OCI-LY3 (cell line): ENCODE results near the gene RERG.

Experiments
- H2AFZ ChIP-seq: fragments of 200-600, 300-600 bp; shearing (Covaris generic); 2 replicates; pipeline ENCODE4 v1.6.0; 2014; ENCODE audit warnings: antibody characterized with exemption, low read depth, low read length
- H3K27ac ChIP-seq: fragments of 200-600, 300-600 bp; sonication (generic); 2 replicates; pipeline ENCODE4 v1.5.1; 2014; ENCODE audit warnings: mild to moderate bottlenecking, low read length, moderate library complexity, mixed read lengths
- H3K27me3 ChIP-seq: fragments of 200-600, 300-600 bp; sonication (generic); 2 replicates; pipeline ENCODE4 v1.6.1; 2014; ENCODE audit warnings: low read depth, low read length, mixed read lengths
- H3K36me3 ChIP-seq: fragments of 200-600, 300-600 bp; sonication (generic); replicated peaks from 2 replicates; pipeline ENCODE3; 2014; ENCODE audit warnings: low read depth, low read length, mixed read lengths
- H3K4me1 ChIP-seq: fragments of 300-600, 200-600 bp; sonication (generic); 2 replicates; pipeline ENCODE4 v1.6.1; 2014; ENCODE audit warnings: low read length, mixed read lengths
- H3K4me2 ChIP-seq: fragments of 200-600, 300-600 bp; sonication (generic); 2 replicates; pipeline ENCODE4 v1.6.1; 2014; ENCODE audit warnings: low read length, mixed read lengths
- H3K4me3 ChIP-seq: fragments of 300-600, 200-600 bp; sonication (generic); 2 replicates; pipeline ENCODE4 v1.5.1; 2014; ENCODE audit warnings: antibody characterized with exemption, mild to moderate bottlenecking, low read length, moderate library complexity
- H3K79me2 ChIP-seq: fragments of 300-600, 200-600 bp; shearing (Covaris generic); 2 replicates; pipeline ENCODE4 v1.6.1; 2014; ENCODE audit warnings: mild to moderate bottlenecking, low read length, mixed read lengths
- H3K9ac ChIP-seq: fragments of 300-600, 200-600 bp; shearing (Covaris generic); 2 replicates; pipeline ENCODE4 v1.6.0; 2014; ENCODE audit warnings: mild to moderate bottlenecking, low read length, moderate library complexity
- H3K9me3 ChIP-seq: fragments of 200-600, 300-600 bp; shearing (Covaris generic); 2 replicates; pipeline ENCODE4 v1.6.1; 2014; ENCODE audit warnings: low read length, mixed read lengths; ENCODE audit not compliant: insufficient read depth
- H4K20me1 ChIP-seq: fragments of 200-600, 300-600 bp; sonication (generic); 2 replicates; pipeline ENCODE4 v1.6.1; 2016; ENCODE audit warnings: low read length, mixed read lengths; ENCODE audit not compliant: insufficient read depth
- EZH2phosphoT487 ChIP-seq: fragments of 200-600 bp; shearing (Covaris generic); IDR thresholded peaks from 2 replicates; pipeline ENCODE4 v1.6.1; 2018; ENCODE audit warnings: antibody characterized with exemption, mixed run types, low read depth
- TF ChIP-seq, protein P1 (sequence below): fragments of 200-600, 300-600 bp; sonication (generic); IDR thresholded peaks from 2 replicates; pipeline ENCODE4 v1.5.1; 2014; ENCODE audit warnings: antibody characterized with exemption, low read length, low read depth

The RERG gene, protein sequence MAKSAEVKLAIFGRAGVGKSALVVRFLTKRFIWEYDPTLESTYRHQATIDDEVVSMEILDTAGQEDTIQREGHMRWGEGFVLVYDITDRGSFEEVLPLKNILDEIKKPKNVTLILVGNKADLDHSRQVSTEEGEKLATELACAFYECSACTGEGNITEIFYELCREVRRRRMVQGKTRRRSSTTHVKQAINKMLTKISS

DNA sequence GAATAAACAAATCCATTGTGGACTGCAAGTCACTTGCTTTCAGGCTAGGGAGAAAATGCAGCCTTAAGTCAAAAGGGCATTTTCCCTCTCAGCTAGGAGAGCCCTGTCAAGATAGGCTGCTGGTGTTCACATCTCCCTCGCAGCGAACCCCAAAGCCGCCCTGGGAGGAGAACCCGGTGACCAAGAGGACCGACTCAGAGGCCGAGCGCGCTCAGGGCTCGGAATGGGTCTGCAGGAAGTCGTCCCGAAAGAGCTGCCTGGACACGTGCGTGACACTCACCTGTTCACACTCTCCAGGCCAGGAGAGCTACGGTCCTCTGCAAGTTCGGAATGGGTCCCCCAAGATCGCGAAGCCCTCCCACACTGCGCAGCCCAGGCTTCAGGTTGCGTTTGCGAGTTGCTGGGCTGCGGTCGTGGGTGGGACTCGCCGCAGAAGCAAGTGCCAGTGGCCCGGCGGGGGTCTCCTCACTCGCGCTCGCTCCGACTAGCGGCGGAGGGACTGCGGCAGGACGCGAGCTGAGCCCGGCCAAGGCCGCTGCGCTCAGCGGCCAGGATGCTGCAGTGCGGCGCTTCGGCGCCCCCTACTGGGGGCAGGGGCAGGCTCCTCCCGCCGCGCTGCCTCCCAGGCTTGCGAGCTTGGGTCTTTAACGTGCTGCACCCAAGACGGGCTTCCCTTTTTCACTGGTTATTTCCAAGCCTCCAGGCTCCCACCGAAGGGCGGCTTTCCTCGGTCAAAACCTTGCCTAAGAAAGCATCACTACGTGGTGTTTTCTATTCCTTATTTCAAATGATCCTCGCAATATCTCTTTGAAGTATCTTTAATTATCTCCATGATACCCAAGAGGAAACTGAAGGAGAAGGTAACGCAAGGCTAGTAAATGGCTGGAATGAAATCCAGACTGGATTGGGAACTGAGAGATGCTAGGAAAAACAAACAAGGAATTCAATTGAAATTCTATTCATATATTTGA lies at the start of gene RERG:
Gene RERG, minus strand, starts transcription at position 503 of the 971 bp plus-strand sequence. CDS start 3,928 bp downstream, outside the sequence.
- Histone ChIP-seq H3K9me3 (no peaks in the 10 kb centered on the region), H3K4me2 (peak within 1 kb of the TSS; percentile 72), H3K27me3 (peaks cover 10% of the 10 kb centered on the region), H3K4me1 (peaks cover 6% of the 10 kb centered on the region; the same call in 1 of the 2 replicates), H3K27ac (no peak within 1 kb of the TSS), H2AFZ (peak within 1 kb of the TSS; percentile 69; the same call in 1 of the 2 replicates), H3K4me3 (peak within 1 kb of the TSS; percentile 63), H4K20me1 (no peaks in the 10 kb centered on the region), H3K9ac (no peak within 1 kb of the TSS), H3K79me2 (no peaks in the 10 kb centered on the region), H3K36me3 (no peaks in the 10 kb centered on the region)
- TF ChIP-seq, protein P1, sequence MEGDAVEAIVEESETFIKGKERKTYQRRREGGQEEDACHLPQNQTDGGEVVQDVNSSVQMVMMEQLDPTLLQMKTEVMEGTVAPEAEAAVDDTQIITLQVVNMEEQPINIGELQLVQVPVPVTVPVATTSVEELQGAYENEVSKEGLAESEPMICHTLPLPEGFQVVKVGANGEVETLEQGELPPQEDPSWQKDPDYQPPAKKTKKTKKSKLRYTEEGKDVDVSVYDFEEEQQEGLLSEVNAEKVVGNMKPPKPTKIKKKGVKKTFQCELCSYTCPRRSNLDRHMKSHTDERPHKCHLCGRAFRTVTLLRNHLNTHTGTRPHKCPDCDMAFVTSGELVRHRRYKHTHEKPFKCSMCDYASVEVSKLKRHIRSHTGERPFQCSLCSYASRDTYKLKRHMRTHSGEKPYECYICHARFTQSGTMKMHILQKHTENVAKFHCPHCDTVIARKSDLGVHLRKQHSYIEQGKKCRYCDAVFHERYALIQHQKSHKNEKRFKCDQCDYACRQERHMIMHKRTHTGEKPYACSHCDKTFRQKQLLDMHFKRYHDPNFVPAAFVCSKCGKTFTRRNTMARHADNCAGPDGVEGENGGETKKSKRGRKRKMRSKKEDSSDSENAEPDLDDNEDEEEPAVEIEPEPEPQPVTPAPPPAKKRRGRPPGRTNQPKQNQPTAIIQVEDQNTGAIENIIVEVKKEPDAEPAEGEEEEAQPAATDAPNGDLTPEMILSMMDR = peak; percentile 75
- no peak for TF ChIP-seq EZH2phosphoT487

DNA sequence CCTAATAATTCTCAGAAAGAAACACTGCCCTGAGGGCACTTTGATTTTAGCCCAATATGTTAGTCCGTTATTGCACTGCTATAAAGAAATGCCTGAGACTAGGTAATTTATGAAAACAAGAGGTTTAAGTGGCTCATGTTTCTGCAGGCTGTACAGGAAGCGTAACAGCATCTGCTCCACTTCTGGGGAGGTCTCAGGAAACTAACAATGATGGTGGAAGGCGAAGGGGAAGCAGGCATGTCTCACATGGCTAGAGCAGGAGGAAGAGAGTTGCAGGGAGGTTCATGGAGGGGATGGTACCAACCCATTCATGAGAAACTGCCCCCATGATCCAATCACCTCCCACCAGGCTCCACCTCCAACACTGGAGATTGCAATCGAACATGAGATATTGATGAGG lies 49.4 kb upstream of the RERG start:
- Histone ChIP-seq H3K4me3 (no peak overlapping the region), H3K9ac (no peak overlapping the region), H3K36me3 (no peaks in the 10 kb centered on the region), H3K27ac (peak overlapping the region; percentile 22; the same call in 1 of the 2 replicates), H2AFZ (peak overlapping the region; percentile 71), H3K4me1 (peaks cover 49% of the 10 kb centered on the region), H4K20me1 (no peaks in the 10 kb centered on the region), H3K4me2 (peak overlapping the region; percentile 18; the same call in 1 of the 2 replicates), H3K79me2 (no peaks in the 10 kb centered on the region), H3K27me3 (no peaks in the 10 kb centered on the region), H3K9me3 (no peaks in the 10 kb centered on the region)
- TF ChIP-seq, protein P1 = no peak
- no peak for TF ChIP-seq EZH2phosphoT487

DNA sequence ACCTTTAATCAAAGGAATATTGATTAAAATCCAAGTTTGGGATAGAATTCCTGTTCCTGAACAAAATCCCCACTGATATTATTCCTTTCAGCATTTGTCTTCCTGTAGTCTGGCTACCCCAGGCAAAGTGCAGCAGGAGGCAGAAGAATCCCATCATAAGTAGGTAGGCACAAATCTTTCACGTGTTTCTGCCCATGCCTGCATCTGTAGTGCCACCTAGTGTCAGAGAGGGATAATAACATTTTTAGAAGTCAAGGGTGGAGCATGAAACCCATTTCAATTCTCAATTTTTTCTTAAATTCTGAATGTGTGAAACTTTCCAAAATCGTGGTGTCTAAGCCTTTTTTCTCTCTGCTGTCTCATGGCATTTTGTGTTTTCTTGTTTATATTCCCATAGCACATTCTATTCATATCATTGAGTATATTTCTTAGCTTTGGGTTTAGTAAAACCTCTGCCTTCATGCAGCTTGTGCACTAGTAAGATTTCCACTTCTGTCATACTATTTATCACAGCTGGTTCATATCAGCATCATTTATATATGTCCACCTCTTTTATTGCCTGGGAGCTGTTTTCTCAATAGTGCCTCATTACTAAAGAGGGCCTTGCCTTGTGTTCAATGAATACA lies 47.8 kb upstream of the RERG start:
- H3K9ac ChIP-seq = no peak overlapping the region
- H4K20me1 ChIP-seq = no peaks in the 10 kb centered on the region
- no peaks in the 10 kb centered on the region for H3K79me2 ChIP-seq
- no peak overlapping the region for H3K4me3 ChIP-seq
- H3K36me3 ChIP-seq = no peaks in the 10 kb centered on the region
- TF ChIP-seq, protein P1 = peak; percentile 89
- no peak for TF ChIP-seq EZH2phosphoT487
- peaks cover 33% of the 10 kb centered on the region for H3K4me1 ChIP-seq
- no peak overlapping the region for H2AFZ ChIP-seq
- H3K27ac ChIP-seq = no peak overlapping the region
- no peak overlapping the region for H3K4me2 ChIP-seq
- H3K9me3 ChIP-seq = no peaks in the 10 kb centered on the region
- H3K27me3 ChIP-seq = no peaks in the 10 kb centered on the region

DNA sequence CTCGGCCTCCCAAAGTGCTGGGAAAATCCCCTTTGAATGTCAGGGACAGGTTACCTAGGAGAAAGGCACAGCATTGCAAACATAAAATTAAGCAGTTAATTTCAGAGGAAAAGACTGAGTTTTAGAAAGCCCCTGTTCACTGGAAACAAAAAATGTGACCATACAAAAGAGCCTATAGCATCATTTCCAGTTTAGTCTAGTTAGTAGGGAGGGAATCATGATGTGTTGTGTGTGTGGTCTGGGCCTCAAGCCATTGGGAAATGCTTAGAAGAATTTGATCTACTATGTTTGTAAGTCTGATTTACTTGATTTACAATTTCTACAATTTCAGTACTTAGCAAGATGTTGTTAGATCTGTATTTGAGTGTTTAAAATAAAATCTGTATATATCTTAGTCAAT lies 47.1 kb upstream of the RERG start:
- H3K79me2 ChIP-seq = no peaks in the 10 kb centered on the region
- H3K9ac ChIP-seq = no peak overlapping the region
- no peaks in the 10 kb centered on the region for H3K9me3 ChIP-seq
- H3K4me3 ChIP-seq = no peak overlapping the region
- H3K36me3 ChIP-seq = no peaks in the 10 kb centered on the region
- H2AFZ ChIP-seq = no peak overlapping the region
- TF ChIP-seq EZH2phosphoT487 = no peak
- TF ChIP-seq, protein P1 = no peak
- H4K20me1 ChIP-seq = no peaks in the 10 kb centered on the region
- no peaks in the 10 kb centered on the region for H3K27me3 ChIP-seq
- no peak overlapping the region for H3K4me2 ChIP-seq
- H3K4me1 ChIP-seq = peaks cover 26% of the 10 kb centered on the region
- no peak overlapping the region for H3K27ac ChIP-seq
